C4-2B (cell line): ENCODE measurements around the gene GAA.

Experiments used
- H3K27ac ChIP-seq: fragments of 450-650 bp; 2 replicates; pipeline ENCODE4 v1.5.1; 2017
- ZFX ChIP-seq: fragments of 450-650 bp; IDR thresholded peaks from 2 replicates; pipeline ENCODE4 v1.6.1; 2017
- TF ChIP-seq, protein P1 (sequence below): fragments of 450-650 bp; conservative IDR thresholded peaks from 2 replicates; pipeline ENCODE4 v1.5.1; 2017; ENCODE audit warnings: mild to moderate bottlenecking

The GAA gene

DNA sequence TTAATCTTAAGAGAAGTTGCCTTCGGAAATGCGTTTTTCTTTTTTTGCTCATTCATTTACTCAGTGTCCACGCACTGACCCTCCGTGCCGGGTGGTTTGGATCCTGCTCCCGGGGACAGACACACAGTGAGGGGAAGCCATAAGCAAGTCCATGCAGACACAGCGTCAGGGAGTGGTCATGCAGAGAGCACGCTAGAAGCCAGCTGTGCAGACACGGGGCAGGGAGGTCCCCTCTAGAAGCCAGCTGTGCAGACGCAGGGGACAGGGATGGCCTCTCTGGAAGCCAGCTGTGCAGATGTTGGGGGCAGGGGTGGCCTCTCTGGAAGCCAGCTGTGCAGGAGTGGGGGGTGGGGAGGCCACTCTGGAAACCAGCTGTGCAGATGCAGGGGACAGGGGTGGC is 4.8 kb downstream of the GAA start:
- TF ChIP-seq, protein P1, sequence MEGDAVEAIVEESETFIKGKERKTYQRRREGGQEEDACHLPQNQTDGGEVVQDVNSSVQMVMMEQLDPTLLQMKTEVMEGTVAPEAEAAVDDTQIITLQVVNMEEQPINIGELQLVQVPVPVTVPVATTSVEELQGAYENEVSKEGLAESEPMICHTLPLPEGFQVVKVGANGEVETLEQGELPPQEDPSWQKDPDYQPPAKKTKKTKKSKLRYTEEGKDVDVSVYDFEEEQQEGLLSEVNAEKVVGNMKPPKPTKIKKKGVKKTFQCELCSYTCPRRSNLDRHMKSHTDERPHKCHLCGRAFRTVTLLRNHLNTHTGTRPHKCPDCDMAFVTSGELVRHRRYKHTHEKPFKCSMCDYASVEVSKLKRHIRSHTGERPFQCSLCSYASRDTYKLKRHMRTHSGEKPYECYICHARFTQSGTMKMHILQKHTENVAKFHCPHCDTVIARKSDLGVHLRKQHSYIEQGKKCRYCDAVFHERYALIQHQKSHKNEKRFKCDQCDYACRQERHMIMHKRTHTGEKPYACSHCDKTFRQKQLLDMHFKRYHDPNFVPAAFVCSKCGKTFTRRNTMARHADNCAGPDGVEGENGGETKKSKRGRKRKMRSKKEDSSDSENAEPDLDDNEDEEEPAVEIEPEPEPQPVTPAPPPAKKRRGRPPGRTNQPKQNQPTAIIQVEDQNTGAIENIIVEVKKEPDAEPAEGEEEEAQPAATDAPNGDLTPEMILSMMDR: no peak
- TF ChIP-seq ZFX: no peak
- no peak overlapping the region for H3K27ac ChIP-seq

DNA sequence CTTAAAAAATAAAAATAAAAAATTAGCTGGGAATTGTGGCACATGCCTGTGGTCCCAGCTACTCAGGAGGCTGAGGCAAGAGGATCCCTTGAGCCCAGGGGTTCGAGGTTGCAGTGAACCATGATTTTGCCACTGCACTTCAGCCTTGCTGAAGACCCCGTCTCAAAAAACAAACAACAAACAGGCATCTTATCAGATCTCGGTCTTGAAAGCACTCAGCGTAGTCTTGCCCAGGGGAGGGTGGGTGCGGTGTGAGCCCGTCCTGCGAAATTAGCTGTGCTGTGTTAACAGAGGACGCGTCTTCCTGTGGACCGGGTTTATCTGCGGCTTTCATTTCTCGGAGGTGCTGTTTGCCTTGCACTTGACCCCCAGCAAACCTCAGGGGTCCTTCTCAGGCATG is 5.4 kb downstream of the GAA start:
- H3K27ac ChIP-seq: no peak overlapping the region
- TF ChIP-seq, protein P1: no peak
- no peak for TF ChIP-seq ZFX

DNA sequence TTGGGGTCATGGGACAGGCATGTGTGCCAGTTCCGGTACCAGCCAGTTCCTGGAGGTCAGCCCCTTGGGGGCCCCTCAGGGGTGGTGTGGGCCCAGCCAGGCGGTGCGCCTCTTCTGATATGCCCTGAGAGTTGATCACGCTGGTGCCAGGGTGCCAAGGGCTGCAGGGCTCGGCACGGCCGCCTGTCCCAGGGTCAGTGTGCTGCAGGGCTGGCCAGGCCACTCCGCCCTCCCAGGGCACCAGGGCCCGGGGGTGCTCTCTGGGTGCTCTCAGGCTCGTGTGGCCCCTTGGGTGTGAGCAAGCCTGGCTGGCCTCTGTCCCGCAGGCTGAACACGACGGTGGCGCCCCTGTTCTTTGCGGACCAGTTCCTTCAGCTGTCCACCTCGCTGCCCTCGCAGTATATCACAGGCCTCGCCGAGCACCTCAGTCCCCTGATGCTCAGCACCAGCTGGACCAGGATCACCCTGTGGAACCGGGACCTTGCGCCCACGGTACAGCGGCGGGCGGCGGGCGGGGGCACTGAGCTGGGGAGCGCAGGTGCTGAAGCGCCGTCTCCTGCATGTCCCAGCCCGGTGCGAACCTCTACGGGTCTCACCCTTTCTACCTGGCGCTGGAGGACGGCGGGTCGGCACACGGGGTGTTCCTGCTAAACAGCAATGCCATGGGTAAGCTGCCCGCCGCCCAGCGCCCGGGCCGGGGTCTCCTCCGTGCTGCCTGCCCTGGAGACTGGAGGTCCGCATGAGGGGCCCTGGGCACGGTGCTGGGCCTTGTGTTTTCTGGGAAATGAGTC is 6.0 kb downstream of the GAA start:
- no peak overlapping the region for H3K27ac ChIP-seq

DNA sequence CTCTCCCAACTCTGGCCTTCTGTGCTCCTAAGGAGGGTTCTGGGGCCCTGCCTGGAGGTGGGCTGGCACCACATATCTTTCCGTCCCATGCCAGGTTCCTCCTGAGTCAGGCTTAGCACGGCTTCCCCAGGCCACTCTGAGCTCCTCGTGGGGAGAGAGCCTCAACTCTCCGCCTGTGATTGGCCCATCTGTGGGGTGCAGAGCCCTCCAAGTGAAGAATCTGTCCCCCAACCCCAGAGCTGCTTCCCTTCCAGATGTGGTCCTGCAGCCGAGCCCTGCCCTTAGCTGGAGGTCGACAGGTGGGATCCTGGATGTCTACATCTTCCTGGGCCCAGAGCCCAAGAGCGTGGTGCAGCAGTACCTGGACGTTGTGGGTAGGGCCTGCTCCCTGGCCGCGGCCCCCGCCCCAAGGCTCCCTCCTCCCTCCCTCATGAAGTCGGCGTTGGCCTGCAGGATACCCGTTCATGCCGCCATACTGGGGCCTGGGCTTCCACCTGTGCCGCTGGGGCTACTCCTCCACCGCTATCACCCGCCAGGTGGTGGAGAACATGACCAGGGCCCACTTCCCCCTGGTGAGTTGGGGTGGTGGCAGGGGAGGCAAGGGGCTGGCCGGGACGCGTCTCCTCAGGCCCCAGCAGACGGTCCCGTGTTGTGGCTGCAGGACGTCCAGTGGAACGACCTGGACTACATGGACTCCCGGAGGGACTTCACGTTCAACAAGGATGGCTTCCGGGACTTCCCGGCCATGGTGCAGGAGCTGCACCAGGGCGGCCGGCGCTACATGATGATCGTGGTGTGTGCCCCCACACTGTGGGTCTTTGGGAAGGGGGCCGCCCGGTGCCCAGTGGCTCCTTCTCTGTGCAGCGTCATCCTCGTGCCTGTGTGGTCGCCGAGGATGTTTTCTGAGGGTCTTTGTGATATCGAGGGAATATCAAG is 6.9 kb downstream of the GAA start:
- no peak overlapping the region for H3K27ac ChIP-seq
- TF ChIP-seq, protein P1: no peak
- no peak for TF ChIP-seq ZFX

More for the DNA sequence above, 6.0 kb downstream of the GAA start:
- TF ChIP-seq, protein P1: no peak

DNA sequence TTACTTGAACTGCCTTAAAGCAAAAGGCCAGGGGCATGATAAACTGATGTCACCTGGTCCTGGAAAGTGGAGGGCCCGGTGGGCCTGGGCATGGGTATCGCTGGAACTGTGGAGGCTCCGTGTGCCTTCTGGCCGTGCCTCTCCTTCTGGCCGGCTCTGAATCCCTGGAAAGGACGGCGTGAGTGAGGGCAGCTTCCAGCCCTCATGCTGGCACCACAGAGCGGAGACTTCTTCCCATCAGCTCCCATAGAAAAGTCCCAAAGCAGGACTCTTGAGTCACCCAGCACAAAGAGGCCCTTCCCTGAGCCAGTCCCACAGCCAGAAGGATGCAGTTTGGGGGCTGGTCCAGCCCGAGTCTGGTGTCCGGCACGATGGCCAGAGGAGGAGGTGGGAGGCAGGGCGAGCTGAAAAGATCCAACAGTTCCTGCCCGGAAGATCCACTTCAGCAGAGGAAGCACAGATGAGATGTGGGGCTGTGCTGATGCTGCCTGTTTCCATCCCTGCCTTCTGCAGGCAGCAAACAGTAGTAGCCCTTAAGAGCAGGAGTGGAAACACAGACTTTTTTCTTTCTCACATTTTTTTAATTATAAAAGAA is 7.8 kb downstream of the GAA start:
- TF ChIP-seq ZFX: no peak
- TF ChIP-seq, protein P1: no peak
- no peak overlapping the region for H3K27ac ChIP-seq

DNA sequence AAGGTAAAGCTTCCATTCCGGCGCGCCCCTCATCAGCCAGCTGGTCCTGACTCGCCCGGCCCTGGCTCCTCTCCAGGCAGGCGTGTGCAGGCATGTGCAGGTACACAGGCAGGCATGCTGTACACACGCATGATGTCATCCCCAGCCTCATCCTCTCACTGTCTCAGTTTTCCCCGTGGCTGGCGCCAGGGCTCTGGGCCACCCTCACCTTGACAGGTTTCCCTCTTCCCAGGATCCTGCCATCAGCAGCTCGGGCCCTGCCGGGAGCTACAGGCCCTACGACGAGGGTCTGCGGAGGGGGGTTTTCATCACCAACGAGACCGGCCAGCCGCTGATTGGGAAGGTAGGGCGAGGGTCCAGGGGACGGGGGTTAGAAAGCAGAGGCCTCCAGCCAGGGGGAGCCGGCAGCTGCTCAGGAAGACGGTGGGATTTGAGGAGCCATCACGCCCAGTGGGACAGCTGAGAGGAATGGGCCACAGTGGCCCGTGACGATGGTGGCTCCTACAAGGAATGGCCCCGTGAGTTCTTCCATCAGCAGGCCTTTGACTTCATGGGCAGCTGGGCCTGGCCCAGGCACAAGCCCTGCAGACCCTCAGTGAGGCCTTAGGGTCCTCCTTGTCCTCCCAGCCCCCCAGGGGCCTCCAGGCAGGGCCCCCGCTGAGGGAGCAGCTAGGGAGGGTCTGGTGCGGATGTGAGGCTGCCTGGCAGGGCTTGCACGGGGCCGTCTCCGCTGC is 8.5 kb downstream of the GAA start:
- H3K27ac ChIP-seq: no peak overlapping the region
- TF ChIP-seq, protein P1: no peak
- TF ChIP-seq ZFX: no peak
